ENCODE measurements around the gene HES5.
A peak's percentile ranks its signal among the peaks of the same experiment; 100 is the strongest.

The HES5 gene

DNA sequence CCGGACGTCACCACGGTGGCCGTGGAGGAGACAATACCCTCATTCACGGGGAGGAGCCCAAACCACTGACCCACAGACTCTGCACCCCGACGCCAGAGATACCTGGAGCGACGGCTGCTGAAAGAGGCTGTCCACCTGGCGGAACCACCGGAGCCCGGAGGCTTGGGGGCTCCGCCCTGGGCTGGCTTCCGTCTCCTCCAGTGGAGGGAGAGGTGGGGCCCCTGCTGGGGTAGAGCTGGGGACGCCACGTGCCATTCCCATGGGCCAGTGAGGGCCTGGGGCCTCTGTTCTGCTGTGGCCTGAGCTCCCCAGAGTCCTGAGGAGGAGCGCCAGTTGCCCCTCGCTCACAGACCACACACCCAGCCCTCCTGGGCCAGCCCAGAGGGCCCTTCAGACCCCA lies 33.1 kb upstream of the HES5 start:
- no peak overlapping the region for H3K4me2 ChIP-seq (ENCODE audit: low read length)
- no peak overlapping the region for H3K9ac ChIP-seq
- H3K4me3 ChIP-seq (ENCODE audit: low read depth, low read length) = no peak overlapping the region
- no peak overlapping the region for H3K27ac ChIP-seq
- H3K4me1 ChIP-seq = no peaks in the 10 kb centered on the region
- no peaks in the 10 kb centered on the region for H3K36me3 ChIP-seq (ENCODE audit: control insufficient read depth, insufficient read depth, low read length)
- H3K79me2 ChIP-seq = no peaks in the 10 kb centered on the region
- H2AFZ ChIP-seq = no peak overlapping the region
- H3K27me3 ChIP-seq (ENCODE audit: control insufficient read depth, insufficient read depth, low read length) = no peaks in the 10 kb centered on the region
- TF ChIP-seq, protein P1, sequence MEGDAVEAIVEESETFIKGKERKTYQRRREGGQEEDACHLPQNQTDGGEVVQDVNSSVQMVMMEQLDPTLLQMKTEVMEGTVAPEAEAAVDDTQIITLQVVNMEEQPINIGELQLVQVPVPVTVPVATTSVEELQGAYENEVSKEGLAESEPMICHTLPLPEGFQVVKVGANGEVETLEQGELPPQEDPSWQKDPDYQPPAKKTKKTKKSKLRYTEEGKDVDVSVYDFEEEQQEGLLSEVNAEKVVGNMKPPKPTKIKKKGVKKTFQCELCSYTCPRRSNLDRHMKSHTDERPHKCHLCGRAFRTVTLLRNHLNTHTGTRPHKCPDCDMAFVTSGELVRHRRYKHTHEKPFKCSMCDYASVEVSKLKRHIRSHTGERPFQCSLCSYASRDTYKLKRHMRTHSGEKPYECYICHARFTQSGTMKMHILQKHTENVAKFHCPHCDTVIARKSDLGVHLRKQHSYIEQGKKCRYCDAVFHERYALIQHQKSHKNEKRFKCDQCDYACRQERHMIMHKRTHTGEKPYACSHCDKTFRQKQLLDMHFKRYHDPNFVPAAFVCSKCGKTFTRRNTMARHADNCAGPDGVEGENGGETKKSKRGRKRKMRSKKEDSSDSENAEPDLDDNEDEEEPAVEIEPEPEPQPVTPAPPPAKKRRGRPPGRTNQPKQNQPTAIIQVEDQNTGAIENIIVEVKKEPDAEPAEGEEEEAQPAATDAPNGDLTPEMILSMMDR (IDR thresholded peaks at IDR 0.05) = no peak
- no peaks in the 10 kb centered on the region for H3K9me3 ChIP-seq (ENCODE audit: control insufficient read depth, low read length)

DNA sequence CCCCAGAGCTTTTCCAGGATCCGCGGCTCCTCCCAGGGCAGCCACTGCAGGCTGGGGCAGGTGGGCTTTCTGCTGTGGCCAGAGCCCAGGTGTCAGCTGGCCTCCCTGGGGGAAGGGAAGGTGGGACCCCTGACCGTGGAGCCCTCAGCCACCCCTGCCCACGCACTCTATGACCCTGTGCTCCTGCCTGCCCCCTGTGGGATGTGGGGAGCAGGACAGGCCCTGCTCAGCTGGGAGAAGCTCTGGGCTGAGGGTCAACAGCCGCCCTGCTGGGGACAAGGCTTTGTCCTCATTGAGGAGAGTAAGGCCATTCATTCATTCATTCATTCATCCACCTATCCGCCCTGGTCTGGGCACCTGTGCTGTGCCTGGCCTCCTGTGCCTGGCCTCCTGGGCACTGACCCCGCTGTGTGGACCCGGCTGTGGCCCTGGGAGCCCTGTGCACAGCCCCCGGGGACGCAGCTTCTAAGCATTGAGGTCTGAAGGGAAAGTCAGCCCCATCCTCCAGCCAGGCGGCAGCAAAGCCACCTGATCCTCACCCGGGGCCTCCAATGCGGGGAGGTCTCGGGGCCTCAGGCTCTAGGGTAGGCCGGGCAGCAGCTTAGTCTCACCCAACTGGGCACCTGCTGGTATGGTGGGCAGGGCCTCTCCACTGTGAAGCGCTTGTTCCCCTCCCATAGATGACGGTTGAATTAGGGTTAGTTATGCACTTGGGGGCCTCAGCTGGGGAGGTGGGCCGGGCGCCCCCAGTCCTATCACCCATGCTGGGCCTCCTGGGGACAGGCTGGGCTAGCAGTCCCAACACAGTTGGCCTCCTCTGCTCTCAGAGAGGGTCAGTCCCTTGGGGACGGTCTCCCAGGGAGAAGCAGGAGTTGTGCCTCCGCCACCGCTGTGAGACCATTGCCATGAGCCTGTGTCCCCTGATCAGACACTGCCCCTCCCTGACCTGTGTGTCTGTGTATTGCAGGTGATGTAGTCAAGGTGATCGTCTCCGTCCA lies 32.1 kb upstream of the HES5 start:
- Histone ChIP-seq H3K9ac (no peak overlapping the region), H3K4me3 (ENCODE audit: low read depth, low read length) (no peak overlapping the region), H3K4me1 (peaks cover 2% of the 10 kb centered on the region), H3K27ac (no peak overlapping the region), H3K27me3 (ENCODE audit: control insufficient read depth, insufficient read depth, low read length) (no peaks in the 10 kb centered on the region), H2AFZ (no peak overlapping the region), H3K36me3 (ENCODE audit: control insufficient read depth, insufficient read depth, low read length) (no peaks in the 10 kb centered on the region), H3K79me2 (no peaks in the 10 kb centered on the region), H3K9me3 (ENCODE audit: control insufficient read depth, low read length) (no peaks in the 10 kb centered on the region), H3K4me2 (ENCODE audit: low read length) (no peak overlapping the region)
- TF ChIP-seq, protein P1 (IDR thresholded peaks at IDR 0.05) = peak; percentile 19

DNA sequence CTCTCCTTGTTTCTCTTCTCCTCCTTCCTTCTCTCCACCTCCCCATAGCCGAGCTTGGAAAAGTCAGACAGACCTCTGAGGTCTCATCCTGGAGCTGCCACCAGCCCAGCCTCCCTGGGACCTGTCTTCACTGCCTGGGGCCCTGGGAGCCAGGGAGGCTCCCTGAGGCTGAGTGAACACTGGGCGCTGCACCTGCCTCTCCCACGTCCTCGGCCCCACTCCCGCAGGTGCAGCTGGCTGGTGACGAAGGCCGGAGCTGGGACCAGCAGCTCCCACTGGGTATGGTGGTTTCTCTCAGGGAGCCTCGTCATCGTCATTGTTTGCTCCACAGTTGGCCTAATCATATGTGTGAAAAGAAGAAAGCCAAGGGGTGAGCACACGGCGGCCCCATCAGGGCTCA lies 31.4 kb upstream of the HES5 start:
- H3K79me2 ChIP-seq = no peaks in the 10 kb centered on the region
- no peaks in the 10 kb centered on the region for H3K36me3 ChIP-seq (ENCODE audit: control insufficient read depth, insufficient read depth, low read length)
- no peak overlapping the region for H2AFZ ChIP-seq
- no peak overlapping the region for H3K4me3 ChIP-seq (ENCODE audit: low read depth, low read length)
- H3K27ac ChIP-seq = no peak overlapping the region
- H3K4me1 ChIP-seq = peaks cover 2% of the 10 kb centered on the region
- H3K9me3 ChIP-seq (ENCODE audit: control insufficient read depth, low read length) = no peaks in the 10 kb centered on the region
- no peaks in the 10 kb centered on the region for H3K27me3 ChIP-seq (ENCODE audit: control insufficient read depth, insufficient read depth, low read length)
- H3K4me2 ChIP-seq (ENCODE audit: low read length) = no peak overlapping the region
- no peak overlapping the region for H3K9ac ChIP-seq
- TF ChIP-seq, protein P1 (IDR thresholded peaks at IDR 0.05) = no peak

DNA sequence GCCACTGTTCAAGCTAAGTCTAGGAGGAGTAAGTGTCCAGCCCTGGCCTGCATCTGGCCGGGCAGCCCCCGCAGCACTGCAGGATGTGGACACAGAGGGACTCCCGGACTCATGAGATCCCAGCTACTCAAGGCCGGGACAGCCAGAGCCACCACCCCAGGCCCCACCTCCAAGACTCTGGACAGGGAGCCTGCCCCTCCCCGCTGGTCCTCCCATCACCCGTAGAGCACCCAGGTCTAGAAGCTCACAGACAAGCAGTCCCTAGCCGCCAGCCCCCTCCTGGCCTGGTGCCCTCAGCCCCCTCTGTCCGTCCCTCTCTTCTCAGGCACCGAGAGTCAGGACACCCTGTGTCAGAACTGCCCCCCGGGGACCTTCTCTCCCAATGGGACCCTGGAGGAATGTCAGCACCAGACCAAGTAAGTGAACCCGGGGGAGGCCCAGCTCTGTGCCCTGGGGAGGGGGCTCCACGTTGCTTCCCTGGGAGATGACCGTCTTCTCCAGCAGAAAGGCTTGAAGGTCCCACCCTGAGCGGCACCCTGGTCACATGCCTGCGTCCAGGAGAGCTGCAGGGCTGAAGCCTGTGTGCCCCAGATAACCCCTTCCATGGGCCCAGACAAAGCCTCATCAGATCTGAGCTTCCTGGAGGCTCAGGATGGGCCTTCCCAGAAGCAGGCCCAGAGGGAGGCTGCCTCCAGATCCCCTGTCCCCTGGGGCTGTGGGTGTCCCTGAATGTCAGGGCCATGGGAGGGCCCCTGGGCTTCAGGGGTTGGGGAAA lies 30.4 kb upstream of the HES5 start:
- no peak overlapping the region for H3K4me3 ChIP-seq (ENCODE audit: low read depth, low read length)
- H3K27ac ChIP-seq = no peak overlapping the region
- no peaks in the 10 kb centered on the region for H3K9me3 ChIP-seq (ENCODE audit: control insufficient read depth, low read length)
- no peak overlapping the region for H3K9ac ChIP-seq
- peaks cover 2% of the 10 kb centered on the region for H3K4me1 ChIP-seq
- no peaks in the 10 kb centered on the region for H3K27me3 ChIP-seq (ENCODE audit: control insufficient read depth, insufficient read depth, low read length)
- TF ChIP-seq, protein P1 (IDR thresholded peaks at IDR 0.05) = no peak
- no peak overlapping the region for H3K4me2 ChIP-seq (ENCODE audit: low read length)
- H3K36me3 ChIP-seq (ENCODE audit: control insufficient read depth, insufficient read depth, low read length) = no peaks in the 10 kb centered on the region
- H2AFZ ChIP-seq = no peak overlapping the region
- H3K79me2 ChIP-seq = no peaks in the 10 kb centered on the region
